Activated gamma-delta T cell treated with anti-CD3 and anti-CD28 coated beads, Interleukin-2, amount 50 U/mL, for 16 hours (primary cell): ENCODE data around the gene AMT.

Experiments
- DNase-seq: peaks from one replicate; pipeline ENCODE4 v3.0.0-alpha.2; 2020; ENCODE audit warnings: low read depth

Gene AMT, protein sequence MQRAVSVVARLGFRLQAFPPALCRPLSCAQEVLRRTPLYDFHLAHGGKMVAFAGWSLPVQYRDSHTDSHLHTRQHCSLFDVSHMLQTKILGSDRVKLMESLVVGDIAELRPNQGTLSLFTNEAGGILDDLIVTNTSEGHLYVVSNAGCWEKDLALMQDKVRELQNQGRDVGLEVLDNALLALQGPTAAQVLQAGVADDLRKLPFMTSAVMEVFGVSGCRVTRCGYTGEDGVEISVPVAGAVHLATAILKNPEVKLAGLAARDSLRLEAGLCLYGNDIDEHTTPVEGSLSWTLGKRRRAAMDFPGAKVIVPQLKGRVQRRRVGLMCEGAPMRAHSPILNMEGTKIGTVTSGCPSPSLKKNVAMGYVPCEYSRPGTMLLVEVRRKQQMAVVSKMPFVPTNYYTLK

DNA sequence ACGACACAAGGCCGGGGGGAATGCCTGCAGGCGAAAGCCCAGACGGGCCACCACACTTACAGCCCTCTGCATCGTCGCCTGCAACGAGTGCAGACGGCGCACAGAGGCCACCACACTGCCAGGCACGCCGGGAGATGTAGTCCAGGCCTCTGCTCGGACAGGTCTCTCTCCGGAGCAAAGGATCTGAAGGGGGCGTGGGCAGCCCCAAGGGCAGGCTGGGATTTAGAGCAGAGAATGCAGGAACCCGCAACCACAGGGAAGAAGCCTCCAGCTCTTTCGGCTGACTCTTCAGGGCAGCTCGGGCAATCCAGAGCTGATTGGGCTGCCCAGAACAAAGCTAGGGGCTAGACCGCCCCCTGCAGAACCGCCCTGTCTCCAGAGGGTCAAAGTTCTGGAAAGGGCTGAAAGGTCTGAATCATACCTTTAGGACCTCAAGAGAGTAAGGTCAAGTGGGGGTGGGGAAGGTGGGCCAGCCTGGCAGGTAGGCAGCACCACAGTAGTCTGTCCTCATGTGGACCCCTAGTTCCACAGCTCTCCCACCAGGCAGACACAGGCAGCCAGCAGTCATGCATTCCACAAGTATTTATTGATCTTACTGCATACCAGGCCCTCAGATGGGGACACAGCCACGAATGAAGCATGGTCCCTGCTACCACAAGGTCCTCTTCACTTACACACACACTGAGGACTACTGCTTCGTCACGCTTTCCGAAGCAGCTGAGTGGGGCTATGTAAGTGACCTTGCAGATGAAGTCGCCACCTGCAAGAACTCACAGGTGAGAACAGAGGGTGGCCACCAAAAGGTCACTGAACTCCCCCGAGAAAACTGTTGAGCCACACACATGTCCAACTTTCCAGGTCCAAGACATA is at the start of gene AMT:
TSS of gene AMT (minus strand) at position 95 of the 870 bp plus-strand sequence. CDS start at position 72, 23 bp downstream.
- DNase-seq = no peak

- DNase-seq = no peak
Observed at GRCh38 chr3:49470714-49471420, 48.6 kb upstream of the AMT start.

DNA sequence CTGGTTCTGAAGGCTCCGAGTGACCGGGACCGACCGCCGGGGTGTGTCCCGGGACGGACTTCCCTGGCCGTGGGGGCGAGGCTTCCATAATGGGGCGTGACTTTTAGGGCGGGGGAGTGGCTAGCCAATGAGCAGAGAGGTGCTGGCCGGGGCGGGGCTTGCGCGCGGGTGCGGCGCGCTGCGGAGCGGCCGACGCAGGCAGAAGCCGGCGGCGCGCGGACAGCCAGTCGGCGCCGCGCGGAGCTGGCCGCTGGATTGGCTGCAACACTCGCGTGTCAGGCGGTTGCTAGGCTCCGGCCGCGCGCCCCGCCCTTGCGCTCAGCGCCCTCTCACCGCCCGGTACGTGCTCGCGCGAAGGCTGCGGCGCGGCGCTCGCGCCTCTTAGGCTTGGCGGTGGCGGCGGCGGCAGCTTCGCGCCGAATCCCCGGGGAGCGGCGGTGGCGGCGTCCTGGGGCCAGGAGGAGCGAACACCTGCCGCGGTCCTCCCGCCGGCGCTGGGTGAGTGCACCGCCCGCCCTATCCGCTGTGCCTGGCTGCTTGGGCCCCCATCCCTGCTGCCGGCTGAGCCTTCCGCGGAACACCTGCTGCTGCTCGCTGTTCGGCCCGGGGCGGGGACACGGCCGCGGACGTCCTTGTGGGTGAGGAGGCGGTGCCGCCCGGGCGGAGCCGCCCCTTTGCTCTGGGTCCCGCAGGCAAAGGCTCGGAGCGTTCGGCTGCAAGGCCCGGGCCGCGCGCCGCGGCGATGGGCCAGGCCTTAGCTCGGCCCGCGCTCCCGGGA is 47.9 kb upstream of the AMT start, which contains the start of gene DAG1:
TSS of gene DAG1 (plus strand) at position 332 of the 778 bp plus-strand sequence. CDS start 40,268 bp downstream, outside the sequence.
- DNase-seq = peak; percentile 90

- no peak for DNase-seq
Observed at GRCh38 chr3:49469037-49469935, 47.0 kb upstream of the AMT start.

GRCh38 chr3:49466085-49466484 is 43.8 kb upstream of the AMT start:
- no peak for DNase-seq

GRCh38 chr3:49465270-49466034 is 43.2 kb upstream of the AMT start:
- DNase-seq = no peak

DNA sequence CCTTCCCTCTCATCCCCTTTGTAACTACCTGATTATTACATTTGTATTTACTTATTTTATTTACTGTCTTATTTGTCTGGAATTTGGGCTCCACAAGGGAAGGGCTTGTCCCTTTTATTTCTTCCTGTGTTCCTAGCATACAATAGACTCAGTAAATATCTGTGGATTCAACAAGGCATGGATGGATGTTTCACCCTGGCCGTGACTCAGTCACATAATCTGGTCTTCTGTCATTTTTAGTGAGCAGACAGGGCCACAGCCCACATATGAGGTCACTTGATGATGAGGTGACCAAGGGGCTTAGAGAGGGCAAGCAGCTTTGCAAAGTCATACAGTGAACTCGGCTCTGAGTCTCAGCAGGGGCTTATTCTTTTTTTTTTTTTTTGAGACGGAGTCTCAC is 39.9 kb upstream of the AMT start:
- DNase-seq = no peak

DNA sequence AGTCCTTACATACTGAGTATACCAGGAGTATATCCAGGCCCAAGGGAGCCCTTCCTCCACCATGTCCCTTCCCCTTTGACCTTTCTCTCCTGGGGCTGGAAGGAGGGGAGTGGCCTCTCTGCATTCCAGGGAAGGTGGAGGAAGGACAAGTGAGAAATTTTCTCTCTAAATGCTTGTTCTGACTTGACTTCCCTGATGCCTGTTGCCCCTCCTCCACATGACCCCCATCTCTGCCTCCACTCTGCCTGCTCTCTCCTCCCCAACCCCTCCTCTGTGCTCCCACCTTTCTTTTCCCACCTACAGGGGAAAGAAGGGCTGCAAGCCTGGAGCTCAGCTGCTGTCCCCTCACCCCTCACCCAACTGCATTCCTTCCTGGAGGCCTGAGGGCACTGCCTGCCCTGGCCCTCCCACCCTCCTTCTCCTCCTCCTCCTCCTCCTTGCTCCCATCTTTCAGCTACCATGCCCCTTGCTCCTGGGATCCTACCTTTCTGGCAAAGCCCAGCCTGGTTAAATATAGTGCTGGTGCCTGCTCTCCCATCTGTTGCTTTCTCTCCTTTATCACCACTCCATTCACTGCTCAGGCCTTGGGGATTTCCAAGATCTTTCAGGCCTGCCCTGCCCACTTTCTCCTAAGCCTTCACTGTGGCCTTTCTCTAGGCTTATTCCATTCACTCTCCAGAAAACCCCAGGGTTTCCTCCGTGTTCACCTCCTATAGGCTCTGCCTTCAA is 39.3 kb upstream of the AMT start:
- DNase-seq = no peak

DNA sequence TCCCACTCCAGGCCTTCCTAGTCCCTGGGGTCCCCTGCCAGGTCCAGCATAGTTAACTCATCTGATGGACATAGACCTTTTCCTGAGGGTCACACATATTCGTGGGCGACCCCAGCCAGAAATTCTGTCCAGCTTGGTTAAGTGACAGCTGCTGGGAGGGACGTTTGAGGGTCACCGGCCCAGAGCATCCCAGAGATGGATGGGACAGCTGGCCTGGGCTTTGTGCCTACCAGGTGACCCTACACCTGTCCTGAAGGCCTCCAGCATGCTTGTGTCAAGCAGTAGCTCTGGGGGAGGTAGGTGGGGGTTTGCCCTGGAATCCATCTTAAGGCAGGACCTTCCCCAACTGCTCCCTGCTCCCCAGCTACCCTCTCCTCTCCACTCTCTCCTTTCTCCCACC is 38.7 kb upstream of the AMT start:
- DNase-seq = no peak

DNA sequence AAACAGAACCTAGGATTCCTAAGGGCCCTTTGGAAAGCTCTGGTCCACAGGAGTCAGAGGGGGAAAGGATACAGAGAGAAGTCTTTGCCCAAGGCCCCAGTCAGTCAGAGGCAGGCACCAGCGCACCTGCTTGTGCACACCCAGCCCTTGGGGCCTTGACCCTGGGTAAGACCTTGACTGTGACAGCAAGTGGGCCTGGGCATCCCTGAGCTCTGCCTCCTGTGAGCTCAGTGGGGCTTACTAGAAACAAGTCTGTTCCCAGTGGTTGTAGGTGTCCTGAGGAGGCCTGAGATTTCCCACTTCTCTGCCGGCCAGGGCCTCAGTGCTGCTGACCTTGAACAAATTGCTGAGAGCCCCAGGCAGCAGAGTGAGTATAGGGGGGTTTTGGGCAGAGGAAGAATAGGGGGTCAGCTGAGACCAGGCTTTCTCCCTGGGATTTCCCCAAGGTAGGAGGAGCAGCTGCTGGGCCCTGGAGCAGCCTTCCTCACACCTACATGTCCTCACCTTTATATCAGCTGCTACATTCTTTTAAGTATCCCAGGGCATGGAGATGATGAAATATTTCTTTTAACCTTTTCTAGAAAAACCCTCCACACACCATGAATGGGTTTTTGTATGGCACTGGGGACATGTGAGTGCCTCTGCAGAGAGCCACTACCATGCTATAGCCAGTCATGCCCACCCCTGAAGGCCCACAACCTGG is 38.1 kb upstream of the AMT start:
- DNase-seq = no peak

DNA sequence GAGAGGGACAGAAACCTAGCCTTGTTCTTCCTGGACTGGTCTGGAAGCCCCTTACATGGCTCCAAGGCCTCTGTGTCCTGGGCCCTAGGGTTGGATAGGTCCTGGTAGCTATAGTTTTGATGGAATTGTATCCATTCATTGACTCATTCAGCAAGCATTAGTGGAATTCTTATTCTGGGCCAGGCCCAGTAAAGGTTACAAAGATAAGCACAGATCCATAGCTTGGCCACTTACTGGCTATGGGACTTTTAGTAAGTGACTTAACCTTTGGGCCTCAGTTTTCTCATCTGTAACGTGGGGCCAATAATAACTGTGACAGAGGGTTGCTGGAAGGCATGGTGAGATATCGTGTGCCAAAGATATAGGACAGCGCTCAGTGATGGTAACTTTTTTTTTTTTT is 34.2 kb upstream of the AMT start:
- no peak for DNase-seq

GRCh38 chr3:49454898-49455681 is 32.8 kb upstream of the AMT start:
- no peak for DNase-seq

DNA sequence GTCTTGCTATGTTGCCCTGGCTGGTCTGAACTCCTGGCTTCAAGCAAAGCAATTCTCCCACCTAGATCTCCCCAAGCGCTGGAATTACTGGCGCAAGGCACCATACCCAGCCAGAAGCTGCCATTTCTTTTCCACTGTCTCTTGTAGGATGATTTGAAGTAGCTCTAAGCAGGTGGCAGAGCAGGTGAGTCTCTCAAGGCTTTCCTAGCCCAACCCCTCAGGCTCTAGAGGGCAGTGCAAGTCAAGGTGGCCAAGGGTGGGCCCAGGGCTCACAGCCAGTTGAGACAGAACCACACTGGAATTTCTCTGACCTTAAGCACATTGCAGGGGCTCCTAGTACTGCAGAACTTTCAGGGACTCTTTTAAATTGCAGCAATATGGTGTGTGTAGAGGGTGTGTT is 32.2 kb upstream of the AMT start:
- DNase-seq = no peak

DNA sequence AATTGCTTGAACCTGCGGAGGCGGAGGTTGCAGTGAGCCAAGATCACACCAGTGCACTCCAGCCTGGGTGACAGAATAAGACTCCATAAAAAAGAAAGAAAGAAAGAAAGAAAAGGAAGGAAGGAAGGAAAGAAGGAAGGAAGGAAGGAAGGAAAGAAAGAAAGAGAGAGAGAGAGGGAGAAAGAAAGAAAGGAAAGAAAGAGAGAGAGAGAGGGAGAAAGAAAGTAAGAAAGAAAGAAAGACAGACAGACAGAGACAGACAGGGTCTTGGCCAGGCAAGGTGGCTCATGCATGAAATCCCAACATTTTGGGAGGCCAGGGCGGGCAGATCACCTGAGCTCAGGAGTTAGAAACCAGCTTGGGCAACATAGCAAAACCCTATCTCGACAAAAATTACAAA is 31.3 kb upstream of the AMT start:
- no peak for DNase-seq

DNA sequence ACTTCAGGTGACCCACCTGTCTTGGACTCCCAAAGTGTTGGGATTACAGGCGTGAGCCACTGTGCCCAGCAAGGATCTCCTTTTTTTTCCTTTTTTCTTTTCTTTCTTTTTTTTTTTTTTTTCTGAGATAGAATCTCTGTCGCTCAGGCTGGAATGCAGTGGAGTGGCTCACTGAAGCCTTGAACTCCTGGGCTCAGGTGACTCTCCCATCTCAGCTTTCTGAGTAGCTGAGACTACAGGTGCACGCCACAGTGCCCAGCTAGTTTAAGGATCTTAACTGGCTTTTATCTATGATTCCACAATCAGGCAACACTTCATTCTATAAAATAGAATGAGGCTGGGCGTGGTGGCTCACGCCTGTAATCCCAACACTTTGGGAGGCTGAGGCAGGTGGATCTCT is 23.1 kb upstream of the AMT start:
- no peak for DNase-seq

- no peak for DNase-seq
Observed at GRCh38 chr3:49434731-49435130, 12.5 kb upstream of the AMT start.

DNA sequence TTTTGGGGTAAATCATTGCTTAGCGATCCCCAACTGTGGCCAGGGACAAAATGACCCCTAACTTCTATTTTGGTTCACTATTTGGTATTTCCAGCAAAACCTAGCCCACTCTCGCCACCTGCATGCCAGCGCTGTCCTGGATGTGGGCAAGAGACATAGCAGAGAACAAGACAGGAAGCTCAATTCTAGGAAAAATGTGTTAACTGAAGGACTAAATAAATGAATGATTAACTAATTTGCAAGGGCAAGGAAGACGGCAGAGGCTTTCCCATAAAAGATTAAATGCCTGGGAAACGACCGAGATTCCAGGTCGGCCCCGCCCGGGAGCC is 6.4 kb upstream of the AMT start:
- no peak for DNase-seq

GRCh38 chr3:49427586-49427985 is 5.3 kb upstream of the AMT start:
- DNase-seq = no peak
